Epithelial cell of esophagus (primary cell): ENCODE results near the gene TMEM30A.

Experiments used
- DNase-seq: peaks from one replicate; pipeline ENCODE4 v3.0.0; 2010; ENCODE audit warnings: low read depth
- H3K4me3 ChIP-seq: 2 replicates; pipeline ENCODE4 v1.5.1; 2011; ENCODE audit warnings: mild to moderate bottlenecking, low read length, control low read depth
- CTCF ChIP-seq: IDR thresholded peaks from 2 replicates; pipeline ENCODE4 v1.5.1; 2011; ENCODE audit warnings: low read depth, mild to moderate bottlenecking, low read length, control low read depth, inconsistent platforms; ENCODE audit not compliant: insufficient read depth; ENCODE audit errors: missing control alignments

TMEM30A gene

GRCh38 chr6:75204959-75205775 lies 79.4 kb downstream of the TMEM30A start:
- peak overlapping the region; percentile 60 for H3K4me3 ChIP-seq
- peak; percentile 64 for DNase-seq
- no peak for TF ChIP-seq CTCF

GRCh38 chr6:75204217-75204958 lies 80.2 kb downstream of the TMEM30A start:
- peak; percentile 89 for TF ChIP-seq CTCF
- DNase-seq = peak; percentile 92
- peak overlapping the region; percentile 60 for H3K4me3 ChIP-seq

- TF ChIP-seq CTCF = no peak
- no peak for DNase-seq
- no peak overlapping the region for H3K4me3 ChIP-seq
These were observed 80.9 kb downstream of the TMEM30A start for GRCh38 chr6:75203721-75204120.
